NB4 (cell line): ENCODE measurements around the gene FBN3.
A peak's percentile ranks its signal among the peaks of the same experiment; 100 is the strongest.

Experiments
- DNase-seq: peaks from one replicate; pipeline ENCODE4 v3.0.0; 2010; ENCODE audit warnings: low read depth
- H3K4me3 ChIP-seq: one replicate; pipeline ENCODE4 v1.5.1; 2011; ENCODE audit warnings: mild to moderate bottlenecking, low read depth, low read length, moderate library complexity
- CTCF ChIP-seq: IDR thresholded peaks from one replicate; pipeline ENCODE4 v1.5.1; 2012; ENCODE audit warnings: low read depth, low read length
- MAX ChIP-seq: IDR thresholded peaks from 2 replicates; pipeline ENCODE4 v1.6.1; 2011; ENCODE audit warnings: low read depth, low read length
- MYC ChIP-seq: IDR thresholded peaks from 2 replicates; pipeline ENCODE4 v1.6.1; 2011; ENCODE audit warnings: low read depth, low read length
- POLR2A ChIP-seq: IDR thresholded peaks from 2 replicates; pipeline ENCODE4 v1.6.1; 2011; ENCODE audit warnings: mild to moderate bottlenecking; ENCODE audit not compliant: insufficient read length; ENCODE audit errors: extremely low read depth

Gene FBN3

GRCh38 chr19:8071912-8072311 lies 77.5 kb downstream of the FBN3 start:
- no peak overlapping the region for H3K4me3 ChIP-seq
- no peak for TF ChIP-seq POLR2A
- peak; percentile 18 for TF ChIP-seq CTCF
- TF ChIP-seq MAX: no peak
- TF ChIP-seq MYC: no peak
- DNase-seq: peak; percentile 37

- TF ChIP-seq CTCF: peak; percentile 94
- no peak for TF ChIP-seq MAX
- TF ChIP-seq MYC: no peak
- peak; percentile 72 for DNase-seq
- H3K4me3 ChIP-seq: no peak overlapping the region
Observed at GRCh38 chr19:8069096-8069973, 80.1 kb downstream of the FBN3 start.

GRCh38 chr19:8065875-8066261 lies 83.5 kb downstream of the FBN3 start:
- no peak for DNase-seq
- no peak for TF ChIP-seq CTCF
- TF ChIP-seq MYC: no peak
- TF ChIP-seq POLR2A: no peak
- TF ChIP-seq MAX: no peak
- H3K4me3 ChIP-seq: no peak overlapping the region

- DNase-seq: no peak
- TF ChIP-seq MAX (no peak), CTCF (no peak), MYC (no peak), POLR2A (no peak)
- H3K4me3 ChIP-seq: no peak overlapping the region
Observed at GRCh38 chr19:8064911-8065874, 84.2 kb downstream of the FBN3 start.

- no peak for TF ChIP-seq MYC
- TF ChIP-seq POLR2A: no peak
- TF ChIP-seq MAX: no peak
- no peak for TF ChIP-seq CTCF
- no peak overlapping the region for H3K4me3 ChIP-seq
Observed at GRCh38 chr19:8057545-8058270, 91.7 kb downstream of the FBN3 start.

More at GRCh38 chr19:8057545-8058270, 91.7 kb downstream of the FBN3 start:
- peak; percentile 45 for DNase-seq
